DND-41 (cell line): ENCODE measurements around the gene USP24.

ENCODE experiments used
- ATAC-seq: fragments of 200-7000 bp; cut with Tn5 transposase; 3 replicates; pipeline ENCODE4 v1.9.1; 2021; ENCODE audit warnings: low read depth; ENCODE audit not compliant: insufficient read depth
- DNase-seq: peaks from one replicate; pipeline ENCODE4 v3.0.0-alpha.2; 2020
- H2AFZ ChIP-seq: 2 replicates; pipeline ENCODE4 v1.6.0; 2012; ENCODE audit warnings: low read depth, low read length
- H3K27ac ChIP-seq: 2 replicates; pipeline ENCODE4 v1.5.1; 2012; ENCODE audit warnings: low read length, inconsistent platforms
- H3K27me3 ChIP-seq: fragments of 200-600 bp; sonication (generic); 2 replicates; pipeline ENCODE4 v1.6.0; 2012; ENCODE audit warnings: low read length, mild to moderate bottlenecking, inconsistent platforms; ENCODE audit not compliant: insufficient read depth, poor library complexity
- H3K36me3 ChIP-seq: 2 replicates; pipeline ENCODE4 v1.5.1; 2012; ENCODE audit warnings: low read length, inconsistent platforms; ENCODE audit not compliant: insufficient read depth
- H3K4me1 ChIP-seq: 2 replicates; pipeline ENCODE4 v1.5.1; 2012; ENCODE audit warnings: mild to moderate bottlenecking, low read length; ENCODE audit not compliant: insufficient read depth
- H3K4me2 ChIP-seq: 2 replicates; pipeline ENCODE4 v1.6.0; 2012; ENCODE audit warnings: mild to moderate bottlenecking, moderate library complexity, low read length, inconsistent platforms; ENCODE audit not compliant: insufficient read depth
- H3K4me3 ChIP-seq, 2 experiments: fragments of 200-600 bp in 1 of 2; shearing (Covaris generic) in 1 of 2; 2 replicates each; pipeline ENCODE4 v1.5.1; 2012 to 2016; ENCODE audit warnings: inconsistent platforms in 2 of 2, low read length in 2 of 2, mild to moderate bottlenecking in 2 of 2, low read depth in 1 of 2, moderate library complexity in 1 of 2
- H3K79me2 ChIP-seq: 2 replicates; pipeline ENCODE4 v1.6.0; 2012; ENCODE audit warnings: low read length, inconsistent platforms; ENCODE audit not compliant: insufficient read depth
- H3K9ac ChIP-seq: 2 replicates; pipeline ENCODE4 v1.6.0; 2012; ENCODE audit warnings: low read depth, mild to moderate bottlenecking, inconsistent platforms, low read length, moderate library complexity
- H3K9me3 ChIP-seq: 2 replicates; pipeline ENCODE4 v1.5.1; 2012; ENCODE audit warnings: low read length, moderate library complexity, mild to moderate bottlenecking, inconsistent platforms; ENCODE audit not compliant: insufficient read depth, severe bottlenecking
- H4K20me1 ChIP-seq: 2 replicates; pipeline ENCODE4 v1.6.0; 2012; ENCODE audit warnings: low read length; ENCODE audit not compliant: insufficient read depth
- EZH2 ChIP-seq: IDR thresholded peaks from 3 replicates; pipeline ENCODE4 v1.6.1; 2012; ENCODE audit warnings: borderline replicate concordance, low read depth, mild to moderate bottlenecking, moderate library complexity, low read length, inconsistent platforms; ENCODE audit not compliant: severe bottlenecking
- TF ChIP-seq, protein P1 (sequence below): IDR thresholded peaks from 2 replicates; pipeline ENCODE4 v1.5.1; 2012; ENCODE audit warnings: borderline replicate concordance, low read length, moderate library complexity, mild to moderate bottlenecking; ENCODE audit not compliant: poor library complexity, severe bottlenecking; ENCODE audit errors: extremely low read depth

USP24 gene

DNA sequence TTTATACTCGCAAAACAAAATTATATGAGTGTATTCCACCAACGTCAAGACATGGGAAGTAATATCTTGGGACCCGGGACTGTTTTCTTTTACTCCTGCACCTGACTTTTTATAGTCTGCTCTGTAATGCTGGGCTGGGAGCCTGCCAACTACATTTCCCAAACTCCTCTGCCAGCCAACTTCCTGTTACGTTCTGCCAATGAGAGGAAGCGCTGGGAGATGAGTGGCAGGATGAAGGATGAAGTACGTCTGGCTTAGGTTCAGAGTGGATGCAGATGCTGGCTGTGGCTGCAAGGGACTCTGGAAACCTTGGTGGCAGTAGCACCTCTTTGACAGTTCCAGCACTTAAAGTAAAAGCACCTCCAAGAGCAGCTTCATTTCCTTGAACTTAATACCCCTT lies 59.6 kb downstream of the USP24 start:
- no peak overlapping the region for H3K9ac ChIP-seq
- H3K4me2 ChIP-seq, result no peak overlapping the region
- no peaks in the 10 kb centered on the region for H4K20me1 ChIP-seq
- no peak overlapping the region for H3K4me3 ChIP-seq
- no peak for TF ChIP-seq EZH2
- DNase-seq (peak; percentile 31), ATAC-seq (peak; percentile 80)
- H3K27ac ChIP-seq, result no peak overlapping the region
- H2AFZ ChIP-seq, result no peak overlapping the region
- no peaks in the 10 kb centered on the region for H3K4me1 ChIP-seq
- peaks cover 89% of the 10 kb centered on the region for H3K36me3 ChIP-seq
- H3K27me3 ChIP-seq, result no peaks in the 10 kb centered on the region
- no peaks in the 10 kb centered on the region for H3K9me3 ChIP-seq
- H3K79me2 ChIP-seq, result no peaks in the 10 kb centered on the region

DNA sequence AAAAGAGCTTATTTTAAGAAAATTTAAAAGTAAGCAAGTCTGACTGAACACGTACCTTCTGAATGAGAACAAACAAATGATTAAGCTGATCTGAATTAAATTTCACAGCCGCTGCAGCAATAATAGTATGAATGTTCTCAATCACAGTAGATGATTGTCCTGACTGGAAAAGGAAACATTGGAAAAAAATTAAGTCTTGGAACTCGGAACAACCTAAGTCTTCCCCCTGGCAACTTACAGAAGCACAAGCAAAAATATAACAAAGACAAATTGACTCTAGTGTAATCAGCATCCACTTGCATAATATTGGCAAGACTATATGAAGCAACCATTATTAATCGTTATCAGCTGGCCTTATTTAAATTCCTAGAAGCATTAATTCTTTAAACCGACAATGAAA lies 60.5 kb downstream of the USP24 start:
- no peak for DNase-seq
- H3K4me2 ChIP-seq, result no peak overlapping the region
- H2AFZ ChIP-seq, result no peak overlapping the region
- H3K27ac ChIP-seq, result no peak overlapping the region
- H3K79me2 ChIP-seq, result no peaks in the 10 kb centered on the region
- H3K4me3 ChIP-seq, result no peak overlapping the region
- H3K27me3 ChIP-seq, result no peaks in the 10 kb centered on the region
- H3K4me1 ChIP-seq, result no peaks in the 10 kb centered on the region
- H4K20me1 ChIP-seq, result no peaks in the 10 kb centered on the region
- peaks cover 87% of the 10 kb centered on the region for H3K36me3 ChIP-seq
- ATAC-seq, result no peak
- no peaks in the 10 kb centered on the region for H3K9me3 ChIP-seq
- TF ChIP-seq, protein P1, sequence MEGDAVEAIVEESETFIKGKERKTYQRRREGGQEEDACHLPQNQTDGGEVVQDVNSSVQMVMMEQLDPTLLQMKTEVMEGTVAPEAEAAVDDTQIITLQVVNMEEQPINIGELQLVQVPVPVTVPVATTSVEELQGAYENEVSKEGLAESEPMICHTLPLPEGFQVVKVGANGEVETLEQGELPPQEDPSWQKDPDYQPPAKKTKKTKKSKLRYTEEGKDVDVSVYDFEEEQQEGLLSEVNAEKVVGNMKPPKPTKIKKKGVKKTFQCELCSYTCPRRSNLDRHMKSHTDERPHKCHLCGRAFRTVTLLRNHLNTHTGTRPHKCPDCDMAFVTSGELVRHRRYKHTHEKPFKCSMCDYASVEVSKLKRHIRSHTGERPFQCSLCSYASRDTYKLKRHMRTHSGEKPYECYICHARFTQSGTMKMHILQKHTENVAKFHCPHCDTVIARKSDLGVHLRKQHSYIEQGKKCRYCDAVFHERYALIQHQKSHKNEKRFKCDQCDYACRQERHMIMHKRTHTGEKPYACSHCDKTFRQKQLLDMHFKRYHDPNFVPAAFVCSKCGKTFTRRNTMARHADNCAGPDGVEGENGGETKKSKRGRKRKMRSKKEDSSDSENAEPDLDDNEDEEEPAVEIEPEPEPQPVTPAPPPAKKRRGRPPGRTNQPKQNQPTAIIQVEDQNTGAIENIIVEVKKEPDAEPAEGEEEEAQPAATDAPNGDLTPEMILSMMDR, result no peak
- H3K9ac ChIP-seq, result no peak overlapping the region

DNA sequence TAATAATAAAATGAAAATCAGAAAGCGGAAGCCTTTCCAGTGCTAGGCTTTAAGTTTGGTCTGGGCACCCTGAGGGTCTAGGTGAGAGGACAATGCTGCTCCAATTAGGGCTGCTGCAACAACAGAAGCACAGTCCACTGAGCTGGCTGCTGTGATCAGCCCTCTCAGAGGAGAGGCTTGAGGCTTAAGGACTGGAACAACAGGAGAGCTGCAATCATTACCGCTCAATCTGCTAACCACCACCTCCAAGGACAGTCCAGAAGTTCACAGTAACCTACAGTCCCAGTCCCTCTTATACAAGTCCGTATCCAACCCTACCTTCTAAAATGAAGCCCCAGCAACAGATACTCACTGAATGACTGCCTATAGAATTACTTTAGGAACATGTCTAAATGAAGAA lies 62.1 kb downstream of the USP24 start:
- no peaks in the 10 kb centered on the region for H3K27me3 ChIP-seq
- no peak overlapping the region for H3K4me2 ChIP-seq
- no peaks in the 10 kb centered on the region for H4K20me1 ChIP-seq
- DNase-seq (no peak), ATAC-seq (no peak)
- H3K9me3 ChIP-seq, result no peaks in the 10 kb centered on the region
- no peak overlapping the region for H3K9ac ChIP-seq
- no peak overlapping the region for H3K27ac ChIP-seq
- peaks cover 85% of the 10 kb centered on the region for H3K36me3 ChIP-seq
- no peaks in the 10 kb centered on the region for H3K4me1 ChIP-seq
- H2AFZ ChIP-seq, result no peak overlapping the region
- no peak for TF ChIP-seq EZH2
- TF ChIP-seq, protein P1, result no peak
- no peaks in the 10 kb centered on the region for H3K79me2 ChIP-seq
- no peak overlapping the region for H3K4me3 ChIP-seq

DNA sequence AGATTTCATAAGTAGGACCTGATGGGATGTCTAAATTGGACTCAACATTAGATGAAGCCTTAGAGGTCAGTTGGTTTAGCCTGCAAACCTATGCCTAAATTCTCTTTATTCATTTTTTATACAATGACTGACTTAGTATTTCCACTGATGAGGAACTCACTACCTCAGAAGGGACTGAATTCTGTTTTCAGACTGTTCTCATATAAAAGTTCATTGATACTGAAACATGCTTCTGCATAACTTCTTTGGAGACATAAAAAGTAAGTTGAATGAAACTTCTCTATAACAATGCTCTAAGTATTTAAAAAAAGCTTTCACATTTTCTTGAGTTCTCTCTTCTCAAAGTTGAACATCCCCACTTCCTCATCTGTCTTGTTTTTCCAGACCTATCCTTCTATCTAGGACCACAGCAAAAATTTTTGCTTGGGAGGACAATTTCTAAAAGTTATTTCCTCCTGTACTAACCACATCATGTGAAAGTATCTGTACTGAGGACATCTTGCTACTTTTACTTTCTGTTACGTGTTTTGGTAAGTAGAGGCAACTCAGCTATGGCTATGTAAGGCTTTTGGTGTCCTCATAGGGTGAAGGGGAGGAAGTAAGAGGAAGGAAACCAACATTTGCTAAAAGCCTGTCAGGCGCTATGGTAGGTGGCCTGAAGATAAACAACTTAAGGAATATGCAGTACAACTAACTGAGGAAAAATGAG lies 64.1 kb downstream of the USP24 start:
- H3K4me2 ChIP-seq, result no peak overlapping the region
- TF ChIP-seq EZH2, result no peak
- TF ChIP-seq, protein P1, result no peak
- H3K9ac ChIP-seq, result no peak overlapping the region
- H3K79me2 ChIP-seq, result no peaks in the 10 kb centered on the region
- no peaks in the 10 kb centered on the region for H3K27me3 ChIP-seq
- no peaks in the 10 kb centered on the region for H4K20me1 ChIP-seq
- ATAC-seq, result peak; percentile 47; the same call in 2 of the 3 replicates
- no peak for DNase-seq
- H3K9me3 ChIP-seq, result no peaks in the 10 kb centered on the region
- no peak overlapping the region for H3K4me3 ChIP-seq
- no peak overlapping the region for H2AFZ ChIP-seq
- H3K36me3 ChIP-seq, result peaks cover 84% of the 10 kb centered on the region
- H3K4me1 ChIP-seq, result no peaks in the 10 kb centered on the region
- H3K27ac ChIP-seq, result no peak overlapping the region
